ENCODE results near the gene PHACTR3.

PHACTR3 gene

GRCh38 chr20:59735486-59735885 is 131.1 kb downstream of the PHACTR3 start:
- no peak for DNase-seq (ENCODE audit: low spot score)

- no peak for DNase-seq (ENCODE audit: low spot score)
Observed at GRCh38 chr20:59735917-59736316, 131.6 kb downstream of the PHACTR3 start.

DNA sequence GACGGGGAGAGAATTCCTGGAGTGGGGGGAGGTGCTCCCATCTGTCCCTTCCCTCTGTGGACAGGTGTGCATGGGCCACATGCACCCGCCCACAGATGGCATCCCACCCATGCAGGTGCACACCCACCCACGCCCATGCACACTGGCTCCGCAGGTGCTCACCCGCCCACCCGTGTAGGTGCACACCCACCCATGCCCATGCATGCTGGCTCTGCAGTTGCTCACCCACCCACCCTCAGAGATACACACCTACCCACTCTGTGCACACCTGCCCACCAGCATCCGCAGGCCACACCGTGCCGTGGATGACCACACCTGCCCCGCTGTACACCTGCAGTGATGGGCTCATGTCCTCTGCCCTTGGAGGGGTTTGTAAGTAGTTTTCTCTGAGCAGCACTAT is 132.0 kb downstream of the PHACTR3 start:
- DNase-seq (ENCODE audit: low spot score) = no peak

GRCh38 chr20:59737073-59737666 is 132.8 kb downstream of the PHACTR3 start:
- no peak for DNase-seq (ENCODE audit: low spot score)

DNA sequence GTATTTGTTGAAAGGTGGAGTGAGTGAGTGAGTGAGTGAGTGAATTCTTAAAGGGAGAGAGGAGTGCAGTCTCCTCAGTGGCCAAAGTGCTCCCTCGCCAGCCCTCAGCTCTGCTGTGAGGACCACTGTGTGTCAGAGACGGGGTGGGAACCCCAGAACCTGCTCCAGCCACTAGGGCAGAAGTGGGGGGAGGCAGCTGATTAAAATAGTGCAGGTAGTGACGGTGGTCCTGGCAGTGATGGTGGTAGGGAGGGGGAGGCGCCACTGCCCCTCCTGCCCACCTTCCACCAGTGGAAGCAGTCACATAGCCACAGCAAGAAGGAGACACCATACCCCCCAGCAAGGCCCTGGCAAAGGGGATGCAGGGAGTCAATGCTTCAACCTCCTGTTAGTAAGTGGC is 133.5 kb downstream of the PHACTR3 start:
- no peak for DNase-seq (ENCODE audit: low spot score)

DNA sequence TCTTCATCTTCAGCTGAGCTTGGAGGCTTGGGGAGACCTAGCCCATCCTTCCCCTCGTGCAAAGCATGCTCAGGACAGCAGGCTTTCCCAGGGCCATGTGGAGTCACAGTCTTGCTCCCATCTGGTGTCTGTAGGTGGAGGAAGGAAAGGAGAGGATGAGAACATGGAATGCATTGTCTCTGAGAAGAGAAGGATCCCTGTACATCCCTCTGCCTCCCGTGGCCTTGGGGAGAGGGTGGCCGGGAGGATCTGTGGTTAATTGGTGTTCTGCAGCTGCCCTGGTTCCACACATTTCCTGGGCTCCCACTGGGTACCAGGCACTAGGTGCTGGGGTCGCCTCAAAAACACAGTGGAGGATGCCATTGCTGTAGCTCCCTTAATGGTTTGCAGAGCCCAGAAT is 134.5 kb downstream of the PHACTR3 start:
- no peak for DNase-seq (ENCODE audit: low spot score)

DNA sequence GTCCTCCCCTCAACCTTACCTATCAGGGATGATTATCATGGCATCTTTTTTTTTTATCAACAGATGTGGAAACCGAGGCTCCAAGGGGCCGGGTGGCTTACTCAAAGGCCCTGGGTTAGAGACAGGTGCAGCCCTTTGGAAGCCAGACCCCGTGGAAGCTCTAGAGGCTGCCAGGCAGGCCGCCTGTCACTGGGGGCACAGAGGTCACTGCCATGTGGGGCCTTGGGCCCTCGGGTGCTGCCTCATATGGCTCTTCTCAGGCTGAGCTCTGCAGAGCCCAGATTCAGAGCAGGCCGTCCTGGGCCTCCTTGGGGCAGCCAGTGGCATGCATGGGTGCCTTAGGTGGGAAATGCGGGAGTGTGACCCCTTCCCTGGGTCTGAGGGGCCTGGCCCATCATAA is 136.3 kb downstream of the PHACTR3 start:
- DNase-seq (ENCODE audit: low spot score) = no peak

DNA sequence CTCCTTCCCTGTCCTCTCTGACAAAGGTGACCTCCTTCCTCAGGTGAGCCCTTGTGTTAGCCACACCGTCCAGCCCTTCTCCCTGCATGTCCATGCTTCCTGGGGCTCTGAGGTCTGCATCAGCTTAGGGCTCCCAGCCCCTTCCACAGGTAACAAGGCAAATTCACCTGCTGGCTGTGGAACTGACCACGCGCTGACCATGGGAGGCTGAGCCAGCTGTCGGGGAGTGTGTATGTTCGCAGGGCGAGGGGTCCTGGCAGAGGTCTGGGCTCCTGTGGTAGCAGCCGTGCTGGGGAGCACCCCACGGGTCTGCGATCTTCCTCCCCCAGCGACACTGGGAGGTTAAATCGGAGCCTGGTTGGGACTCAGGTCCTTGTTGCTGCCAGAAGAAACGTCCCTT is 136.7 kb downstream of the PHACTR3 start:
- DNase-seq (ENCODE audit: low spot score) = no peak

- DNase-seq (ENCODE audit: low spot score) = no peak
Observed at GRCh38 chr20:59742351-59743095, 138.2 kb downstream of the PHACTR3 start.

GRCh38 chr20:59743308-59743707 is 139.0 kb downstream of the PHACTR3 start:
- DNase-seq (ENCODE audit: low spot score) = no peak

DNA sequence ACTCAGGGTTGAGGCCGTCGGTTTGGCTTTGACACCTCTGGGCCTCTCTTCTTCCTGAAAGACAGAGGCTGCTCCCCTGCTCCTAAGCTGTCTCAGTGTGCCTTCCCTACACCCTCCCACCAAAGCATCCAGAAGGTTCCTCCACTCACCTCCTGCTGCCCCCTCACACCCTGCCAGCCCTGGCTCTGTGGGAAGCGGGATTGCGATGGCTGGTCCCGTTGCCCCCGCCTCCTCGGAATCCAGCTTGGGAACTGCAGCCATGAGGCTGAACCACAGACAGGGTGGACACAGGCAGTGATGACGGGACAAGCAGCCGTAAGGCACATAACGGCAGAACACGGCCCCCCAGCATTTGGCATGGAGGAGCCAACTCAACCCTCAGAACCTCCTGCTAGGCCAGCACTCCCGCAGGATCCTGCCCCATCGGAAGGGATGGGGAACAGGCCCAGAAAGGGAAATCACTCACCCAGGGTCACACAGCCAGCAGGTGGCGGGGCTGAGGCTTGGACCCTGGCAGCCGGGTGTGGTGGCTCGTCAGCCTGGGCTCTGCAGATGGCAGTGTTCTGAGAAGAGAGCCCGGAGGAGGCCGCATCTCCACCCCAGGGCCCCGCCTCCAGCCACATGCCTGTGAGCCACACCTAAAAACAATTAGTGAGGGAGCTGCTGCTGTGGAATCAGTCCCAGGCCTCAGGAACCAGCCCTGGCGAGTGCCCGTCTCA is 139.6 kb downstream of the PHACTR3 start:
- DNase-seq (ENCODE audit: low spot score) = no peak

- no peak for DNase-seq (ENCODE audit: low spot score)
Observed at GRCh38 chr20:59744756-59745155, 140.4 kb downstream of the PHACTR3 start.

GRCh38 chr20:59745201-59745600 is 140.9 kb downstream of the PHACTR3 start:
- DNase-seq (ENCODE audit: low spot score) = no peak

DNA sequence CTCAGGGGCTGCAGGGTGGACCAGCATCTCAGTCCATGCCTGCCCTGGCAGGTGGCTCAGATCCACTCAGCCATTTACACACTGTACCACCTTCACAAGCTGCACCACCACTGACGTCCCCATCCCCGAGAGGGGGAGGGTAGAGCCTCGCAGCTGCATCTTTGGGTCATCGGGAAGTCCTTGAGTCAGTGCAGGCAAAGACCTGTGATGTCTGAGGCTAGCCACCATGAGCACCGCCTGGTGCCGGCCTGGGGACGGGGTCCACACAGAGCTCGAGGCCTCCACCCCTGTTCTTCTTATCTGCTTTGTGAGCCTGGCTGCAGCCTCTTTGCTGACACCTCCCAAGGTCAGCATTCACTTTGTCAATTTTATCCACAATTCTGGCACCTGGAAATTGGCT is 141.4 kb downstream of the PHACTR3 start:
- DNase-seq (ENCODE audit: low spot score) = no peak

GRCh38 chr20:59746155-59746554 is 141.8 kb downstream of the PHACTR3 start:
- DNase-seq (ENCODE audit: low spot score) = no peak

- DNase-seq (ENCODE audit: low spot score) = no peak
Observed at GRCh38 chr20:59747671-59748515, 143.6 kb downstream of the PHACTR3 start.

- no peak for DNase-seq (ENCODE audit: low spot score)
Observed at GRCh38 chr20:59748619-59749191, 144.4 kb downstream of the PHACTR3 start.

DNA sequence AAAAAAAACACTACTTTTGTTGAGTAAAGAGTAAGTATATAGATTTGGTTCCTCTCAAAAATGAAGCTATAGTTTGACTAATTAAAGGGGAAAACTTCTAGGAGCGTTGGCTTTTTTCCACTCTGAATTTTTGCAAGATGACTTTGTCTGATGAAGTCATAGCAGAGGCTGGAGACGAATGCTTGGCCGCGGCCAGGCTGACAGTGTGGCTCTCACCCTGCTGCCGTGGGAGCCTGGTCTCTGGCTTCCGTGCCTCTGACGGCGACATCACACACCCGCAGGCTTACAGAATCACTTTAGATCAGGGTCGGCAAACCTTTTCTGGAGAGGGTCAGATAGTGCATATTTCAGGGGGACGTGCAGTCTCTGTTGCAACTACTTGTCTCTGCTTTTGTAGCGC is 145.0 kb downstream of the PHACTR3 start:
- DNase-seq (ENCODE audit: low spot score) = no peak

DNA sequence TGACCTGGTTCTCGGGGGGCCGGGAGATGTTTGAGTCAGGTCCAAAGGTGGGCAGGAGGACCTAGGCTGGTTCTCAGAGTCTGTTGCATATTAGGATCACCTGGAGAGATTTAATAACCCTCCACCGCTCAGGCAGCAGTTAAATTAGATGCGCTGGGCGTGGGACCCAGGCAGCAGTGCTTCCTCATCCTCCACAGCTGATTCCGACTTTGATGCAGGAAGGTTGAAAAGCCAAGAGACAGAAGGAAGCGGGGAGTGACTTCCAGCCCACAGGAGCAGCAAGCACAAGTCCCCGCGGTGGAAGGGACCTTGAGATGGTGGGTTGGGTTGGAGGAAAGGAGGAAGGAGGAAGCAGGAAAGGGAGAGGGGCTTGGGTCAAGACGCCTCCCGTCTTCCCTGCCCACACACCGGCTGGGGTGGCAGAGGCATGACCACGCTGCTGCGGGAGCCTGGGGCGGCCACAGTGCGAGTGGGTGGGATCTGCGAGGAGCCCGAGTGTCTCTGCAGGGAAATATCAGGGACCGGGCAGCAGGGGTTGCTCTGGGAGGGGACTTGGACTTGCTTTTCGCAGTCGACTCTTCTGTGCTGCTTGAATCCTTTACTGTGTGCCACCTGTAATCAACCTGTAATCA is 146.0 kb downstream of the PHACTR3 start:
- DNase-seq (ENCODE audit: low spot score) = no peak

GRCh38 chr20:59751075-59751711 is 146.9 kb downstream of the PHACTR3 start:
- peak; percentile 86 for DNase-seq (ENCODE audit: low spot score)

DNA sequence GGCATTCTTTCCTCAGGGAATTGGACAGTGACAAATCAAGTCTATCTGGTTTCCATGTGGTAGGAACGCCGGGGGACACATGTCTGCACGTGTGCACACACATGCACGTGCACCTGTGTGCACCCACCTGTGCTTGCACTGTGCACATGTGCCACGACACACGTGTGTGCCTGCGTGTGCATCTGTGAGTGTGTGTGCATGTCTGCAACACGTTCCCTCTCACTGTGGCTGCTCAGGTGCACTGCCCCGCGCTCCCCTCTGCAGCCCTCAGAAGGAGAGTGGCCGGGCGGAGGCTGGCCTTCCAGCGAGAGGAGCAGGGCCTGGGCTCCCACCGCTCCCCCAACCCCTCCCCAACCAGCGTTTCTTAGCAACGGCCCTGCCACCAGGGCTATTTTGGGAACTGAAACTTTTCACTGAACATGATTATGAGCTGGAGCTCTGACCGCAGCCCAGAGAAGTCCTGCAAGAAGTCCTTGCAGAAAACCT is 147.8 kb downstream of the PHACTR3 start:
- DNase-seq (ENCODE audit: low spot score) = no peak

Data from HuH-7 (cell line).